Retina (tissue), 1 donor: ENCODE results near the gene DEGS1.
A peak's percentile ranks its signal among the peaks of the same experiment; 100 is the strongest.
"Not testable (repeated sequence)": the region's sequence is repeated elsewhere in the genome, so short reads cannot be mapped to it uniquely, and the experiment has no call there.

ENCODE experiments used
- DNase-seq: peaks from one replicate; pipeline ENCODE4 v3.0.0-alpha.2; 2016

Gene DEGS1

DNA sequence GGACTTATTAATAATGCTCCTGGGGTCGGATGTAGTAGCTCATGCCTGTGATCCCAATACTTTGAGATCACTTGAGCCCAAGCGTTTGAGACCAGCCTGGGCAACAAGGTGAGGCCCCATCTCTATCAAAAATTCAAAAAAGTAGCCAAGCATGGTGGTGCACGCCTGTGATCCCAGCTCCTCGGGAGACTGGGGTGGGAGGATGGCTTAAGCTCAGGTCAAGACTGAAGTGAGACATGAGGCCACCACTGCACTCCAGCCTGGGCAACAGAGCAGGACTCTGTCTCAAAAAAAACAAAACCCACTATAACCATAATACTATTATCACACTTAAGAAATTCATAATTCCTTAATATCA is 1.6 kb upstream of the DEGS1 start:
- no peak for DNase-seq

GRCh38 chr1:224182057-224182865 is 779 bp upstream of the DEGS1 start:
- DNase-seq = no peak

GRCh38 chr1:224183591-224184312 is 712 bp downstream of the DEGS1 start:
- DNase-seq = peak; percentile 91

DNA sequence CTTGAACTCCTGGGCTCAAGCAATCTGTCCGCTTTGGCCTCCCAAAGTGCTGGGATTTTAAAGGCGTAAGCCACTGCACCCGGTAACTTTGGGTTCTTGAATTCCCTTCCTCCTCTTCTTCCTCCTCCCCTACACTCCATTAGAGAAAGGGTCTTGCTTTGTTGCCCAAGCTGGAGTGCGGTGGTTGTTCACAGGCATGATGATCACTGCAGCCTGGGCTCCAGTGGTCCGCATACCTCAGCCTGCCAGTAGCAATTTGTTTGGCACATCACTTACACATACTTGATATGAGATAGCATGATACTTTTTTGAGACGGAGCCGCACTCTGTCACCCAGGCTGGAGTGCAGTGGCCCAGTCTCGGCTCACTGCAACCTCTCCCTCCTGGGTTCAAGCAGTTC is 2.2 kb downstream of the DEGS1 start:
- DNase-seq = no peak

GRCh38 chr1:224188286-224188685 is 5.2 kb downstream of the DEGS1 start:
- no peak for DNase-seq

- DNase-seq = no peak
These were observed 6.5 kb downstream of the DEGS1 start for GRCh38 chr1:224189561-224189960.

DNA sequence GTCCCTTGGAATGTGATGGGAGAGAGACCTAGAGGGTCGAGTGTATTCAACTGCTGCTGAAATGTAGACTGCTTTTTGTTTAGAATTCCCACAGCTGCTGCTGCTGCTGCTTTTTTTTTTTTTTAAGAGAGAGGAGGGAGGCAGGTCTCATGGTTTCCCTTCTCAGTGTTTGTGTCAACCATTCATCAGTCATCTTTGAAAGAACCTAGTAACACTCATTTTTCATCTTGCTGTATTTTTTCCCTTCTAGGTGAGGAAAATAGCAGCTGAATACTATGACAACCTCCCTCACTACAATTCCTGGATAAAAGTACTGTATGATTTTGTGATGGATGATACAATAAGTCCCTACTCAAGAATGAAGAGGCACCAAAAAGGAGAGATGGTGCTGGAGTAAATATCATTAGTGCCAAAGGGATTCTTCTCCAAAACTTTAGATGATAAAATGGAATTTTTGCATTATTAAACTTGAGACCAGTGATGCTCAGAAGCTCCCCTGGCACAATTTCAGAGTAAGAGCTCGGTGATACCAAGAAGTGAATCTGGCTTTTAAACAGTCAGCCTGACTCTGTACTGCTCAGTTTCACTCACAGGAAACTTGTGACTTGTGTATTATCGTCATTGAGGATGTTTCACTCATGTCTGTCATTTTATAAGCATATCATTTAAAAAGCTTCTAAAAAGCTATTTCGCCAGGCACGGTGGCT is 9.2 kb downstream of the DEGS1 start:
- no peak for DNase-seq

- DNase-seq = no peak
These were observed 10.4 kb downstream of the DEGS1 start for GRCh38 chr1:224193319-224193966.

DNA sequence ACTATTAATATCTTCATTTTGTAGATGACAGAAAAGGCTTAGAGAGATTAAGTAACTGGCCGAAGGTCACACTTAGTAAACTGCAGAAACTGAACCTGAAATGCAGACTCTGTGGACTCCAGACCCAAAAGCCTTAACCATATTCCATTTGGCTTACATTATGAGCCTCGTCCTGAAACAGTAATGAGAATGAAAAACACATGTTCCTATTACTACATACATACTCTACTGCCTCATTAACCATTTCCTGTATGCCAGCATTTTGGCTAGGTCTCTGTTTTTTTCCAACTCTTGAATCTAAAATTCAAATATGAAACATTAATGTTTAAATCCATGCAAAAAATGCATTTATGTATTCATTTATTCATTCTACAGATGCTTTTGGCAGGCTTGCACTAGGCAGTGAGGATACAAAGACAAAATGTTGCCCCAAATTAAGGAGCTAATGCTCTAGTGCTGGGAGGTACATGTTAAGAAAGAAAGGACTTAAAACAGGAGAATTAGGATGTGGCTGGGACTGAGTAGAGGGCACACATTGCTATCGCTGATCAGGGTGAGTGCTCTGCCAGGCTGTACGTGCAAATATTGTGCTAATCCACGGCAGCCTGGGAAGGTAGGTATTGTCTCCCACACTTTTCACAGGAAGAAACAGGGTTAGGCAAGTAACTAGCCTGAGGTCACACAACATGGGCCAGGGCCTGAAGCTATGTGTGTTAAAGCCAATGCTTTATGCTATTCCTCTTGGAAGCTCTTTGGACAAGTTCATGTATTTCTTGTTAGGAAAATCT is 14.0 kb downstream of the DEGS1 start:
- DNase-seq = no peak

DNA sequence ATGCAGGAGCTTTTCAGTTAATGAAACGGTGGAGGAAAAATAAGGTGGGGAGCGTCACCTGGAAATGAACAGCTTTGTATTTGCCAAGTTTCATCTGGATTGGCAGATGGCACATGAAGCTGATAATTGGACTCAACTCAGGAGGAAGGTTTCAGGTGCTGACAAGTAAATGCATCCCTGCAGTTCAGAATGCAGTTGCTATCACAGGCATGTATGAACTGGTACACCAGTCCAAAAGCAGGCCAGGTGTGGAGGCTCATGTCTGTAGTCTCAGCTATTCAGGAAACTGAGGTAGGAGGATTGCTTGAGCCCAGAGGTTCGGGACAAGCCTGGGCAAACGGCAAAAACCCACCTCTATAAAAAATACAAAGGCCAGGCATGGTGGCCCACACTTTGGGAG is 15.5 kb downstream of the DEGS1 start:
- DNase-seq = no peak

GRCh38 chr1:224199679-224200078 is 16.6 kb downstream of the DEGS1 start:
- no peak for DNase-seq

DNA sequence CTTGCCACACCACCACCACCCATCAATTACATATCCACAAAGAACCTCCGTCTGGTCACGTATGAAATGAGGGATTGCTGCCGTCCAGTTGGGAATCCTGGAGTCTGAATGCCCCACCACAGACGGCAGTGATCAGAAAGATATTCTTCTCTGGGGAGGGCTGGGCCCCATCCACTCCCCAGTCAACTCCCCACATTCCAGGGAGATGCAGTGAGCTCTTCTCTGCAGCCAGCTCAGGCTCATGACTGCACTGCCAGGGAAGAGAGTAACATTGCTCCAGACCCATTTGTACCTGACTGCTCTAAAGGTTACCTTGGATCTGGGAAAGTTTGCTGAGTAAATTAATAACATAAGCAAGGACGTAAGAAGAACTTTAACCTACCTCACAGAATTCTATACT is 18.3 kb downstream of the DEGS1 start:
- DNase-seq = no peak

DNA sequence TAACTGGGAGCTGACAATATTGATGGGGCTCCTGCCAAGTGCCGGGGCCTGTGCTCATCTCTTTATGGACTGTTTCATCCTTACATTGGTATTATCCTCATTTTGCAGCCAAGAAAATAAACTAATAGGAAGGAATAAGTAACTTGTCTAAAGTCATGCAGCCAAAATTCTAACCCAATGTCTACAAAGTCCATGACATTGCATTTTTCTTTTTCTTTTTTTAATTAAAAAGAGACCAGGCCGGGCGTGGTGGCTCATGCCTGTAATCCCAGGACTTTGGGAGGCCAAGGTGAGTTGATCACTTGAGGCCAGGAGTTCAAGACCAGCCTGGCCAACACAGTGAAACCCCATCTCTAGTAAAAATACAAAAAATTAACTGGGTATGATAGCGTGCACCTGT is 18.8 kb downstream of the DEGS1 start:
- no peak for DNase-seq

- peak; percentile 14 for DNase-seq
These were observed 20.4 kb downstream of the DEGS1 start for GRCh38 chr1:224203243-224204016.

DNA sequence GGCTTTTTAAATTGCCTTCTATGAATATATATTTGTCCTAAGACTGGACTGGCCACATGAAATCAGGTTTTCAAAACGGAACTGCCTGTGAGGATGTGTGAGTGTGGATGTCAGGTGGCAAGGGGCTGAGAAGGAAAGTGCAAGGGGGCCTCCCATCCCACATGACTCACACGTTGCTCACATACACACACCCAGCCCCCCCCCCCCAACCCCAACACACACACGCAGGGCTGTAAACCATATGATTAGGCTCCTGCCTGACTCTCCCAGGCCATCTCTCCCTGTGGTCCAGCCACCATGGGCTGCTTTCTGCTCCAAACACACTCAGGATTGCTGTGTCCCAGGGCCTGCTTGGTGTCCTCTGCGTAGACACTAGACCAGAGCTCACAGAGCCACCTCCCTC is 22.4 kb downstream of the DEGS1 start:
- DNase-seq = no peak

DNA sequence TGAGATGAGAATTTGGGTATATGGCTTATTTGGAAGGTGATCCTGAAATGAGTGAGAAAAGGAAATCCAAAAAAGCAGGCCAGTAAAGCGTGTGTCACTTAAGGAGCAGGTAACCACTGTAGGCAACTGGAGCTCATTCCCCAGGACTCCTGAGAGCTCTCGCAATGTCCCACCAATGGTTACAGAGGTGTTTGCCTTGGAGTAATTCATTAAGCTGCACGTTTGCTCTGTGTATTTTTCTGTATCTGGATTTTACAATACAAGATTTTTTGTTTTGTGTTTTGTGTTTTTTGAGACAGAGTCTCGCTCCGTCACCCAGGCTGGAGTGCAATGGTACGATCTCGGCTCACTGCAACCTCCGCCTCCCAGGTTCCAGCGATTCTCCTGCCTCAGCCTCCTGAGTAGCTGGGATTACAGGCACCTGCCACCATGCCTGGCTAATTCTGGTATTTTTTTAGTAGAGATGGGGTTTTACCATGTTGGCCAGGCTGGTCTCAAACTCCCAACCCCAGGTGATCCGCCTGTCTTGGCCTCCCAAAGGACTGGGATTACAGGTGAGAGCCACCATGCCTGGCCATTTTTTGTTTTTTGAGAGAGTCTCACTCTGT is 23.0 kb downstream of the DEGS1 start:
- not testable (repeated sequence) for DNase-seq

- no peak for DNase-seq
These were observed 28.3 kb downstream of the DEGS1 start for GRCh38 chr1:224211206-224211962.

DNA sequence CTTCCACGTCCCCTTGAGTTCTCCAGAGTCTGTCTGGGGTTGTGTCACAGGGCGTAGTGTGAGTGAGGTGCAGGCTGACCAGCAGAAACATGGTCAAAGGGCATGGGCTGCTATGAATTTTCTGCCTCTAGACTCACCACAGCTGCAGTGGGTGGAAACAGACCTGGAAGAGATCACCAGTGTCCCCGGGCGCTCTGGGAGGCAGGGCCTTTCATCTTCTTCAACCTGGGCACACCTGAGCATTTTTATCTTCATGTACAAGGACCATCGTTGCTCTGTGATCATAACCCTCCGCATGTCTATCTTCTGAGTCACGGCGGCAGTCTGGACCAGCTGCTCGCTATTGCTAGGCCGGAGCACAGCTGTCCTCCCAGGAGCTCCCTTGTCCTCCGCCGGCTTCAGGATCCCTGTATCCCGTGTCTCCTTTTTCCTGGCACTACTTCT is 29.6 kb downstream of the DEGS1 start:
- DNase-seq = no peak

GRCh38 chr1:224213438-224214119 is 30.5 kb downstream of the DEGS1 start:
- DNase-seq = no peak

- no peak for DNase-seq
These were observed 33.3 kb downstream of the DEGS1 start for GRCh38 chr1:224216382-224216781.
